UCSD-AML1 (cell line): ENCODE data around the gene CCDC91.

Experiments used
- DNase-seq: peaks from one replicate; lab custom pipeline; 2025; ENCODE audit not compliant: unreplicated experiment; lab: John Stamatoyannopoulos, UW

CCDC91 gene

DNA sequence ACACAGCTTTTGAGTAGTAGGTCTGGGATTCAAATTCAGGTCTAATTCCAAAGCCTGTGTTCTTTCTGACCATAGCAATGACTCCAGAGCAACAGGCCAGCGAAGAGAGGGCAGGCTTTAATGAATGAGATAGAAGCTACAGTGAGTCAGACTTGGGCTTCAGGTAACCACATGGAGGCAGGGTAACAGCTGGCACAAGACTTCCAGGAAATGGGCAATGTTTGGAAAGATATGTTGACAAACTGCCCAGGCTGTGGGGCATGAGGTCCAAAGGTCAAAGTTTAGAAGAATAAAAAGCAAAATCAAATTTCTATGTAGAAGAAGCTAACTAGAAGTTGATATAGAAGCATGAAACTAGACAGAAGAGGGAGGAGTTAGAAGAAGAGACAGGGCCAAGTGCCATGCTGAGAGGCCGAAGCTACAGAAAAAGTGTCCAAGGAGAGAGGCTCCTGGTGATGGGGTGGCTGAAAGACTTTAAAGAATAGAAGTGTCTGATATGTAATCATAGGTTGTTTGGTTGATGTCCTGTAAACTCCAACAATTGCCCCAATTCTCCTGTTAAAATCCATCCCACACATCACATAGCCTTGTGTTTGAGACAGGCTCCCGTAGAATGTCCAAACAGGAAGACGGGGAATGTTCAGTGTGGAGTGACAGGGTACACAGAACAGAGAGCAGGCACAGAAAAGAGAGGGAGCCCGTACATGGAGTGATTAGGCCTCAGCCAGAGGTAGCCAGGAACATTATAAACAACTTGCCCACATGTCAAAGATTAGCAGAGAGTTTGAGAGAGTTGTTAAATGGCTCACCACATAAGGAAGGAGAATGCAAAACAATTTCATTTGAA lies 384.7 kb downstream of the CCDC91 start:
- no peak for DNase-seq

DNA sequence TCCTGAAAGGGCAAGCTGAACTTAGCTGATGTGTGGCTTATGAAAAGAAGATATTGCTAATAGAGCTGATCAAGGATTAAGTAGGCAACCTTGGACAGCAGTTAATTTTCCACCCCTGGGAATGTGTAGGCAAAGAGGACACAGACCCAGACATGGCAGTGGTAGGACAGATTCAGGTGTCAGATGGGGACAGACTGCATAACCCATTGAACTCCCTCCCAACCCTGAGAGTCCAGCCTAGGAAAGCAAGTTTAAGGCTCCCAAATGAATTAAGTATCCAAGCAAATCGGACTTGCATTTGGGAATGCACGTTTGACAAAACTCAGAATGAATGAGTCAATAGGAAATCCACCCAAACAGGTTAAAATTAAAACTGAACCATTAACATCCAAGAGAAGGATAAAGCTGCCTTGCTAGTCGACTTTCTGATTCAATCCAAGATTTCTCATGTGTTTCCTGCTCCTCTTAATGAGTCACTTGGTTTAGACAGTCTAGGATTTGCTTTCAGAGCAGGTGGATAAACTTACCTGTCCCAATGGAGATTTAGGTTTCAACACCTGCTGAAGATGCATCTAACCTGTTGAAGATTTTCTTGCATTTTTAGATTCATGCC lies 385.4 kb downstream of the CCDC91 start:
- no peak for DNase-seq

- DNase-seq = no peak
Observed at GRCh38 chr12:28578361-28578760, 388.1 kb downstream of the CCDC91 start.

DNA sequence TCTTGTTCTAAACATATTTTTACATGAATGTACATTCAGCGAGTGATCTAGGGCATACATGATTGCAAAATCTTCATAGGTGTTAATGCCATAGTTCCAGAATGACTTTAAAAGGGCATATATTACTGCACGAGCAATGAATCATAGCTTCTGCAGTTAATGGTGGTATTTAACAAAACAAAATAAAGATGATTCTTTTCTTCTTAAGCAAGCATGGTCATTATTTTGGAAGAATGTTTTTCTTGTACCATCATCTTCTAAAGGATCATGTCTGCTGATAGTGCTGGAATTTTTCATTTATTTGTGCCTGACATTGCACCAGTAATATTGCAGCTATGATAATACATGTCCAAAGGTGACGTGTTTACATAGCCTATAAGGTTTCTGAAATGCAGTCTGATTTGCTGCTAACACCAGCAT lies 388.6 kb downstream of the CCDC91 start:
- no peak for DNase-seq

GRCh38 chr12:28582672-28583376 lies 392.6 kb downstream of the CCDC91 start:
- no peak for DNase-seq

DNA sequence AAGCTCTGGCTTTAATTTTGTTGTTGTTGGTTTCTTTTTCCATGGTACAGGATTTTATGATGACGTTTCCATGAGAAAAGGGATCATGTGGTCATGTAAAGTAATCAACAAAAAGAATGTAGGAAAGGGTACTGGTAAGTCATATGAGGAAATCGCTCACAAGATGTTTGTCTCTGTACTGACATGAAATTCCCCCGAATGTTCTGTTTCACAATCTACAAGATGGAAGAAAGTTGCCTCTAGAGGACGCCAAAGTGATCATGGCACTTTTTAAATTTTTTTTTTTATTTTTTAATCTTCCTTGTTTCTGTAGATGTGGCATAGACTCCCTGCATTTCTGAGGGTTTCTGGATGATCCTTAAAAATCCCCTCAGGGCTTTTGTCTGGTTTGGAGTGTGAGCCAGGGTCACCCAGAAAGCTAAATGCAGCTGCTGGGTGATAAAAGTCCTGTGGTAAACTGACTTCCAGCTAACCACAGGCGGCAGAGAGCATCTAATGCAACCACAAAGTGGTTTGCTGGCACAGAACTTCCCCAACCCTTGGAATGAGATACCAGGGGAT lies 393.5 kb downstream of the CCDC91 start:
- peak; percentile 28 for DNase-seq

- no peak for DNase-seq
Observed at GRCh38 chr12:28585146-28585545, 394.9 kb downstream of the CCDC91 start.

- no peak for DNase-seq
Observed at GRCh38 chr12:28586481-28586880, 396.2 kb downstream of the CCDC91 start.

DNA sequence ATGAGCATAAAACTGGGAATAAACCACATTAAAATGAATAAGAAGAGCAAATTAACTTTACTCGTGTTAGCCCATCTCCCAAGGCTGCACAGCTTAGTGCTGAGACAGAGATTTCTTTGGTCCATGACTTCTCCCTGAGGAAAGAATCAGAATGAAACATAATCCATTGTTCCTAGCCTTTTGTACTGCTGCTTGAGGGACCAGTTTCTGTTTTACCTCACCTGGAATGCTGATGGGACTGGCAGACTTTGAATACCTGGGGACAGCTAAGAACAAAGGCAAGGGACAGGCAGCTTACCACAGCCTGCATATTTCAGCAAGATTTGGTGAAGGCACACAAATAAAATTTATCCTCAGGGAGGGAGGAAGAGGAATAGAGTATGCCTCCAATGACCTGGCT lies 401.6 kb downstream of the CCDC91 start:
- no peak for DNase-seq
